Stimulated activated CD8-positive, alpha-beta memory T cell treated with anti-CD3 and anti-CD28 coated beads, Interleukin-12 subunit alpha, Interleukin-12 subunit beta, amount 100 ng/mL, for 24 hours (primary cell): ENCODE data around the gene GSX2.
"Not testable (repeated sequence)": the region's sequence is repeated elsewhere in the genome, so short reads cannot be mapped to it uniquely, and the experiment has no call there.

Experiments
- DNase-seq: peaks from one replicate; pipeline ENCODE4 v3.0.0-alpha.2; 2020; ENCODE audit errors: extremely low read depth

The GSX2 gene

GRCh38 chr4:54103190-54103574 lies 3.2 kb downstream of the GSX2 start:
- no peak for DNase-seq

DNA sequence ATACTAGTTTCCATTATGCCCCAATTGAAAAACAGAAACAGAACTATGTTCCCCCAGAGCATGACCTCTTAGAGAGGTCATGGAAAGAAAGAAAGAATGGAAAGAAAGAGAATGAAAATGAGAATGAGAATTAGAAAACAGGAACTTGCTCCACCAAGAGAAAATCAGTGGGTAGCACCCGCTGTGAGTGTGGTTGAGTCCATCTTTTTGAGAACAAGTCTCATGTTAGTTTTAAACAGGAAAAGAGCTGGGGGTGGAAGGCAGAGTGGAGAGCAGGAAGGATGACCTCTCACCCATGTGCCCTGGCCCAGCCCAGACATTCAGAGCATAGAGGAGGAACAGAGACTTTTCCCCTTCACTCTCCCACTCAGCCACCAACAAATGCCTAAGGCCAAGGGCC lies 4.9 kb downstream of the GSX2 start:
- no peak for DNase-seq

GRCh38 chr4:54107951-54108748 lies 8.2 kb downstream of the GSX2 start:
- DNase-seq: no peak

DNA sequence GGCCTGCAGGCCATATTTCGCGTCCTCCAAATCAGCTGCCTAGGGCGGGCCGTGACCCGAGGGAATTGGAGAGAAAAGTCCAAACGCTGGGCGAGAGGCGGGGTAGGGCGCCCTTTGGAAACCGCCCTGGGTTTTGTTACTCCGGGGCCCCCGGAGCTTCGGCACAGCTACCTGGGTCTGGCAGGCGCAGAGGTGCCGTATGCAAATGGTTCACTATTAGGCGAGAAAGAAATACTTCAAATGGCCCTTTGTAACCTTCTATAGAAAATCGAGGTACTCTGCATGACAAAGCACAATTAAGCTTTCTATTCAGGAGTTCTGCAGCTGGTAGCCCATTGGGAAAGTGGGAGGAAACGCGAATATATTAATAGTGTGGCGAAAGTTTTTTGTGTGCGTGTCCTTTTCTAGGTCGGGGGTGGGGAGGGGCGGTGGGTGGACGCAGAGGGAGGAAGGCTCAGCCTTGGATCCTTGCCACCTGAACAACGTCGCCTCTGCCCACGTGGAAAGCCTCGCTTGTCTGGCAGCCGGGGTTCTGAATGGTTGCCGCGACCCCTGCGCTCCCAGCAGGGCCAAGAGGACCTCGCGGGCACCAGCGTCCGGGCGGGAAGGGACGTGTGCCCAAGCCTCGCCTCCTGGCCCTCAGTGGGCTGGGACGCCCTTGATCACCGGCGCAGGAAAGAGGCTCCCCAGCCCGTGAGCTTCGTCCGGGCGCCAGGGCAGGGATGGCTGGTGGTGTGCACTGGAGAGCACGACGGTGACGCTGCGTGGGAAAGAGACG lies 9.5 kb downstream of the GSX2 start:
- no peak for DNase-seq

DNA sequence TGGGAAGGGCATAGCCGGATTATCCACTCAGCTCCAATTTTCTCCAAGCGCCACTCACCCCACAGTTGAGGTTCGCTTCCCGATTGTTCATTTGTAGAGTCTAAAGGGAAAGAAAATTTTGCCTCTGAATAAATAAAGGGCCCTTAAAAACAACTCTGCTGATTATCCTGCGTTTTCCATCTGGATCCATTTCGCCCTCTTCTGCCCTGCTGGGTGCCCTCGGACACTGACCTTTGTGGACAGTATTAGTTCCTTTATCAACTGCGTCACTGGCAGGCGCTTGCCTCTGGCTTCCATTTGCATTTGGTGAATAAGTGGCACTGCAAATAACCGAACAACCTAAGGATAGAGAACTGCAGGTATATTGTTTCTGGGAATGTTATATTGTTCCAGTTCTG lies 10.1 kb downstream of the GSX2 start:
- no peak for DNase-seq

GRCh38 chr4:54113206-54113605 lies 13.2 kb downstream of the GSX2 start:
- not testable (repeated sequence) for DNase-seq

DNA sequence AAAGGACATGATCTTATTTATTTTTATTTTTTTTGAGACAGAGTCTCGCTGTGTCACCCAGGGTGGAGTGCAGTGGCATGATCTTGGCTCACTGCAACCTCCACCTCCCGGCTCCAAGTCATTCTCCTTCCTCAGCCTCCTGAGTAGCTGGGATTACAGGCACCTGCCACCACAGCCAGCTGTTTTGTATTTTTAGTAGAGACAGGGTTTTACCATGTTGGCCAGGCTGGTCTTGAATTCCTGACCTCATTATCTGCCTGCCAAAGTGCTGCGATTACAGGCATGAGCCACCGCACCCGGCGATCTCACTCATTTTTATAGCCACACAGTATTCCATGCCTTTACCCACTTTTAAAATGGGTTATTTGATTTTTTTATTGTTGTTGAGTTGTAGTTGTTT lies 16.3 kb downstream of the GSX2 start:
- DNase-seq: not testable (repeated sequence)

DNA sequence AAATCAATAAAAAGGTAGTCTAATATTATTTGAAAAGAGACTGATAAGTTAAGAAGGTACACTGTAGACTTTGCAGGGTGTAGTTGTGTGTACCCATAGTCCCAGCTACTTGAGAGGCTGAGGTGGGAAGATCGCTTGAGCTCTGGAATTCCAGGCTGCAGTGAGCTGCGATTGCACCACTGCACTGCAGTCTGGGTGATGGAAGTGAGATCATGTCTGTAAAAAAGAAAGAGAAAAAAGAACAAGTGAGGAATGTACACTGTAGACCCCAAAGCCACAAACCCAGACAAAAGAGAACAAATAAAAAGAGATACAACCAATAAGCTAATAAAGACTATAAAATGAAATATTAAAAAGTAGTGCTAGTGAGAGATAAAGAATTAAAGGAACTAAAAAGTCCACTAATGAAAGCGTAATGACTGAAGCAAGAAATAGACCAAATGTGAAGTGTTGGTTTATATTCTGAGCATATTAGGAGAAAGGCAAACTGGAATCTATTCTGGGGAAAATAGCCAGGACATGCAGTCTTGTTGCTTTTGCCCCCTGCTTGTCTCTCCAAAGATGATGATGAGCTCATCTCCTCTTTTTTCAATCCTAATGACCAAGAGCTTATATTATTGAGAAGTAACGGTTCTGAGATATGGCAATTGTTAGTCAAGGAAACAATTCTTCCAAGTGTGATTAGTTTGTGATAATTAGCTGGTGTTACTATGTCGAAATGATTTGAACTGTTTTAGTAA lies 19.1 kb downstream of the GSX2 start:
- no peak for DNase-seq

- DNase-seq: no peak
Observed at GRCh38 chr4:54120518-54120917, 20.6 kb downstream of the GSX2 start.

GRCh38 chr4:54127660-54128059 lies 27.7 kb downstream of the GSX2 start:
- no peak for DNase-seq

DNA sequence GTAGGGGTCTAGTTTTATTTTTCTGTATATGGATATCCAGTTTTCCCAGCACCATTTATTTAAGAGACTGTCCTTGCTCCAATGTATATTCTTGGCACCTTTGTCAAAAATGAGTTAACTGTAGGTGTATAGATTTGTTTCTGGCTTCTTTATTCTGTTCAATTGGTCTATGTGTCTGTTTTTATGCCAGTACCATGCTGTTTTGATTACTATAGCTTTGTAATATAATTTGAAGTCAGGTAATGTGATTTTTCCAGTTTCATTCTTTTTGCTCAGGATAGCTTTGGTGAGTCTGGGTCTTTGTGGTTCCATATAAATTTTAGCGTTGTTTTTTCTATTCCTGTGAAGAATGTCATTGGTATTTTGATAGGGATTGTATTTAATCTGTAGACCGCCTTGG lies 28.7 kb downstream of the GSX2 start:
- DNase-seq: not testable (repeated sequence)

- no peak for DNase-seq
Observed at GRCh38 chr4:54139332-54139731, 39.4 kb downstream of the GSX2 start.

DNA sequence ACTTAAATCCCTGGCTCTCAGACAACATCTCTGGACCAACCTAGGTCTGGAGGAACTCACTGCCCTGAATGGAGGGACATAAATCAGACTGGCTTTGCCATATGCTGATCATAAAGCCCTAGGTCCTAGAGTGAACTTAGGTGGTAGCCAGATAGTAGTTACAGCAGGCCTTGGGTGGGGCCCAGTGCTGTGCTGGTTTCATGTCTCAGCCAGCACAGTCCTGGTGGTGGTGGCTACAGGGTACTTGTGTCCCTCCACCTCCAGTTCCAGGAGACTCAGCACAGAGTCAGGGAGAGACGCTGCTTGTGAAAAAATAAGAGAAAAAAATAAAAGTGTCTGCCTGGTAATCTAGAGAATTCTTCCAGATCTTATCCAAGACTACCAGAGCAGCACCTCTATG lies 40.3 kb downstream of the GSX2 start:
- no peak for DNase-seq

GRCh38 chr4:54144199-54144598 lies 44.2 kb downstream of the GSX2 start:
- no peak for DNase-seq

GRCh38 chr4:54144661-54145171 lies 44.8 kb downstream of the GSX2 start:
- DNase-seq: no peak

DNA sequence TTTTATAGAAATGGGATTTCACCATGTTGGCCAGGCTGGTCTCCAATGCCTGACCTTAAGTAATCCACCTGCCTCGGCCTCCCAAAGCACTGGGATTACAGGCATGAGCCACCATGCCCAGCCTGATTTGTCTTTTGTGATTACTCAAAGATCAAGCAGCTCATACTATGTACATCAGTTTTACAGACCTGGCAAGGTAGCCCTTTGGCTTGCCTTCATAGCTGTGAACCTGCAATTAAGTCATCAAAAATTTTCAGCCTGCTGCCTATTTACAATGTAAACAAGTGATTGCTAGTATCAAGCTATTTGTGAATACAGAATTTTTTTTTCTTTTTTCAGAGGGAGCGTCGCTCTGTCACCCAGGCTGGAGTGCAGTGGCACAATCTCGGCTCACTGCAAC lies 46.2 kb downstream of the GSX2 start:
- DNase-seq: no peak

DNA sequence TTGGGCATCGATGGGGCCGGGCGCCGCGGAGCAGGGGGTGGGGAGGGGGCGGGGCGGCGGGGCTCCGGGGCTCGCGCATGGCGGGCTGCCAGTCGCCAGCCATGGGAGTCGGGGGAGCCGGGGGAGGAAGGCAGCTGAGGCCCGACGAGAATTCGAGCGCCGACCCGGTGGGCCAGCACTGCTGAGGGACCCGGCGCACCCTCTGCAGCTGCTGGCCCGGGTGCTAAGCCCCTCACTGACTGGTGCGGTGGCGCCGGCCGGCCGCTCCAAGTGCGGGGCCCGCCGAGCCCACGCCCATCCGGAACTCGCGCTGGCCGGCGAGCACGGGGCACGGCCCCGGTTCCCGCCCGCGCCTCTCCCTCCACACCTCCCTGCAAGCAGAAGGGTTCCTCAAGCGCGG lies 49.4 kb downstream of the GSX2 start:
- no peak for DNase-seq
